Astrocyte of the spinal cord (primary cell): ENCODE data around the gene CCDC126.
A peak's percentile ranks its signal among the peaks of the same experiment; 100 is the strongest.

Source experiments
- DNase-seq: peaks from one replicate; pipeline ENCODE4 v3.0.0; 2011; ENCODE audit warnings: low read depth, low spot score
- H3K4me3 ChIP-seq: 2 replicates; pipeline ENCODE4 v1.5.1; 2011; ENCODE audit warnings: low read depth, mild to moderate bottlenecking, low read length, moderate library complexity
- CTCF ChIP-seq: IDR thresholded peaks from 2 replicates; pipeline ENCODE4 v1.5.1; 2012; ENCODE audit warnings: low read depth, mild to moderate bottlenecking, low read length, inconsistent platforms
- in situ Hi-C: cut with HindIII; loops from 2 replicates; pipeline ENCODE4 v1.10.0; 2017; ENCODE audit warnings: low sequenced_read_pairs

The CCDC126 gene

GRCh38 chr7:23655433-23655832, 58.3 kb downstream of the CCDC126 start:
- in situ Hi-C loops: no loop called here
- H3K4me3 ChIP-seq: no peak overlapping the region

GRCh38 chr7:23658831-23659427, 61.7 kb downstream of the CCDC126 start:
- DNase-seq: no peak
- no peak overlapping the region for H3K4me3 ChIP-seq
- no peak for TF ChIP-seq CTCF
- in situ Hi-C loops: no loop called here

More at GRCh38 chr7:23655433-23655832, 58.3 kb downstream of the CCDC126 start:
- no peak for DNase-seq
- TF ChIP-seq CTCF: no peak

GRCh38 chr7:23661385-23661784, 64.2 kb downstream of the CCDC126 start:
- in situ Hi-C loops: no loop called here
- TF ChIP-seq CTCF: no peak

DNA sequence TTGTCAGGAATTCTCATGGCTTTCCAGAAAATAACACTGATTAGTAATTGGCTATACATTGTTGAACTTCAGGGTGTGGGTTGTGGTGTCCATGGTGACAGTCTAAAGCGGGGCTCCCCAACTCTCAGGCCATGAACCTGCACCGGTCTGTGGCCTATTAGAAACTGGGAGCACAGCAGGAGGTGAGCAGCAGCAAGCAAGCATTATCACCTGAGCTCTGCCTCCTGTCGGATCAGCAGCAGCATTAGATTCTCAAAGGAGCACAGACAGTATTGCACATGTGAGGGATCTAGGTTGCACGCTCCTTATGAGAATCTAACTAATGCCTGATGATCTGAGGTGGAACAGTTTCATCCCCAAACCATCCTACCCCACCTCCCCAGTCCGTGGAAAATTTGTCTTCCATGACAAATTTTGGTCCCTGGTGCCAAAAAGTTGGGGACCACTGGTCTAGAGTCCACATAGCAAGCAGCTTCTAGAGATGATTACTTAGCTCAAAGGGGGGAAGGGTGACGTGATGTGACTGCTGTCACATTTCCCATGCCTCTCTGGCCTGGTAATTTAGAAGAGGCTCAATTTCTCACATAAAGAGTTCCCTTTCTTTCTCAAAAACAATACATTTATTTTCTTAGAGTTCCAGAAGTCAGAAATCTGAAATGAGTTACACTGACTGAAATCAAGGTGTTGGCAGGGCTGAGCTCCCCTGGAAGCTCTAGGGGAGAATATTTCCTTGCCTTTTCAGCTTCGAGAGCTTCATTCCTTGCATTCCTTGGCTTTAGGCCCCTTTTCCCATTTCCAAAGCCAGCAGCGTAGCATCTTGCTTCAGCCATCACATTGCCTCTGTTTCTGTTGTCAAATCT, 65.2 kb downstream of the CCDC126 start:
- TF ChIP-seq CTCF: no peak
- DNase-seq: peak; percentile 15
- in situ Hi-C loops: no loop called here
- H3K4me3 ChIP-seq: no peak overlapping the region

More at GRCh38 chr7:23661385-23661784, 64.2 kb downstream of the CCDC126 start:
- H3K4me3 ChIP-seq: no peak overlapping the region
- DNase-seq: no peak

GRCh38 chr7:23662984-23663313, 65.8 kb downstream of the CCDC126 start:
- H3K4me3 ChIP-seq: no peak overlapping the region
- in situ Hi-C loops: no loop called here
- TF ChIP-seq CTCF: no peak
- no peak for DNase-seq

GRCh38 chr7:23664122-23664521, 66.9 kb downstream of the CCDC126 start:
- DNase-seq: no peak
- no peak for TF ChIP-seq CTCF
- in situ Hi-C loops: no loop called here
- H3K4me3 ChIP-seq: no peak overlapping the region
